ENCODE data around the gene LRRC74A. TPM values are rescaled to one million over a fixed set of nuclear protein-coding genes. Genes with fewer than 3 reads are reported as not detected.

The LRRC74A gene
- total and polyA plus RNA-seq, 2 experiments from 2014 or later, result not detected

- Histone ChIP-seq H2AFZ (peak overlapping the region; percentile 96), H3F3A (replicated peaks; ENCODE audit: low read depth) (no peaks in the 10 kb centered on the region), H3K27me3 (ENCODE audit: insufficient read depth) (no peaks in the 10 kb centered on the region), H3K79me2 (replicated peaks; ENCODE audit: insufficient read depth) (no peaks in the 10 kb centered on the region), H3K4me1 (ENCODE audit: insufficient read depth) (peaks cover 20% of the 10 kb centered on the region), H3K27ac (ENCODE audit: low read depth) (no peak overlapping the region), H3K36me3 (ENCODE audit: insufficient read depth) (no peaks in the 10 kb centered on the region), H4K20me1 (replicated peaks; ENCODE audit: insufficient read depth) (no peaks in the 10 kb centered on the region), H3K4me3 (no peak overlapping the region), H3K9me2 (ENCODE audit: insufficient read depth) (peaks cover 4% of the 10 kb centered on the region; the same call in 1 of the 2 replicates), H3K4me2 (no peak overlapping the region)
- ATAC-seq (peak; percentile 23; the same call in 1 of the 3 replicates), DNase-seq (ENCODE audit: low spot score) (no peak)
- Mint-ChIP-seq H3K4me3 (no peak overlapping the region), H3K9me3 (no peaks in the 10 kb centered on the region), H3K4me1 (peaks cover 26% of the 10 kb centered on the region), H3K27ac (no peak overlapping the region), H3K36me3 (ENCODE audit: low read depth) (no peaks in the 10 kb centered on the region), H3K27me3 (ENCODE audit: insufficient read depth, low read depth, poor library complexity) (peaks cover 7% of the 10 kb centered on the region)
- TF ChIP-seq, protein P1, sequence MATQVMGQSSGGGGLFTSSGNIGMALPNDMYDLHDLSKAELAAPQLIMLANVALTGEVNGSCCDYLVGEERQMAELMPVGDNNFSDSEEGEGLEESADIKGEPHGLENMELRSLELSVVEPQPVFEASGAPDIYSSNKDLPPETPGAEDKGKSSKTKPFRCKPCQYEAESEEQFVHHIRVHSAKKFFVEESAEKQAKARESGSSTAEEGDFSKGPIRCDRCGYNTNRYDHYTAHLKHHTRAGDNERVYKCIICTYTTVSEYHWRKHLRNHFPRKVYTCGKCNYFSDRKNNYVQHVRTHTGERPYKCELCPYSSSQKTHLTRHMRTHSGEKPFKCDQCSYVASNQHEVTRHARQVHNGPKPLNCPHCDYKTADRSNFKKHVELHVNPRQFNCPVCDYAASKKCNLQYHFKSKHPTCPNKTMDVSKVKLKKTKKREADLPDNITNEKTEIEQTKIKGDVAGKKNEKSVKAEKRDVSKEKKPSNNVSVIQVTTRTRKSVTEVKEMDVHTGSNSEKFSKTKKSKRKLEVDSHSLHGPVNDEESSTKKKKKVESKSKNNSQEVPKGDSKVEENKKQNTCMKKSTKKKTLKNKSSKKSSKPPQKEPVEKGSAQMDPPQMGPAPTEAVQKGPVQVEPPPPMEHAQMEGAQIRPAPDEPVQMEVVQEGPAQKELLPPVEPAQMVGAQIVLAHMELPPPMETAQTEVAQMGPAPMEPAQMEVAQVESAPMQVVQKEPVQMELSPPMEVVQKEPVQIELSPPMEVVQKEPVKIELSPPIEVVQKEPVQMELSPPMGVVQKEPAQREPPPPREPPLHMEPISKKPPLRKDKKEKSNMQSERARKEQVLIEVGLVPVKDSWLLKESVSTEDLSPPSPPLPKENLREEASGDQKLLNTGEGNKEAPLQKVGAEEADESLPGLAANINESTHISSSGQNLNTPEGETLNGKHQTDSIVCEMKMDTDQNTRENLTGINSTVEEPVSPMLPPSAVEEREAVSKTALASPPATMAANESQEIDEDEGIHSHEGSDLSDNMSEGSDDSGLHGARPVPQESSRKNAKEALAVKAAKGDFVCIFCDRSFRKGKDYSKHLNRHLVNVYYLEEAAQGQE (IDR thresholded peaks at IDR 0.05; ENCODE audit: unreplicated experiment), result no peak
- TF ChIP-seq ZNF462 (CRISPR knock-in tag; IDR thresholded peaks at IDR 0.05), result no peak
- no peak for TF ChIP-seq CTCF (conservative IDR thresholded peaks at IDR 0.05; ENCODE audit: low read depth in 2 of 2)
- no peak for TF ChIP-seq JUNB (IDR thresholded peaks at IDR 0.05; ENCODE audit: unreplicated experiment)
- no peak for TF ChIP-seq ZNF331 (CRISPR knock-in tag; IDR thresholded peaks at IDR 0.05; ENCODE audit: low read depth)
- no peak for TF ChIP-seq EZH2 (IDR thresholded peaks at IDR 0.05; ENCODE audit: low read depth, unreplicated experiment)
- TF ChIP-seq, protein P2, sequence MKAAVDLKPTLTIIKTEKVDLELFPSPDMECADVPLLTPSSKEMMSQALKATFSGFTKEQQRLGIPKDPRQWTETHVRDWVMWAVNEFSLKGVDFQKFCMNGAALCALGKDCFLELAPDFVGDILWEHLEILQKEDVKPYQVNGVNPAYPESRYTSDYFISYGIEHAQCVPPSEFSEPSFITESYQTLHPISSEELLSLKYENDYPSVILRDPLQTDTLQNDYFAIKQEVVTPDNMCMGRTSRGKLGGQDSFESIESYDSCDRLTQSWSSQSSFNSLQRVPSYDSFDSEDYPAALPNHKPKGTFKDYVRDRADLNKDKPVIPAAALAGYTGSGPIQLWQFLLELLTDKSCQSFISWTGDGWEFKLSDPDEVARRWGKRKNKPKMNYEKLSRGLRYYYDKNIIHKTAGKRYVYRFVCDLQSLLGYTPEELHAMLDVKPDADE (IDR thresholded peaks at IDR 0.05), result no peak
- no peak for TF ChIP-seq STAT1 (IDR thresholded peaks at IDR 0.05; ENCODE audit: unreplicated experiment)
- TF ChIP-seq EZH2phosphoT487 (IDR thresholded peaks at IDR 0.05; ENCODE audit: unreplicated experiment), result no peak
- no peak for TF ChIP-seq ZNF114 (CRISPR knock-in tag; IDR thresholded peaks at IDR 0.05)
- no peak for TF ChIP-seq CREB1 (CRISPR knock-in tag; IDR thresholded peaks at IDR 0.05; ENCODE audit: low read depth)
- no peak for TF ChIP-seq POLR2AphosphoS5 (IDR thresholded peaks at IDR 0.05; ENCODE audit: low read depth)
- TF ChIP-seq NANOG (IDR thresholded peaks at IDR 0.05; ENCODE audit: borderline replicate concordance), result no peak
Measured at GRCh38 chr14:76829650-76830421, 3.6 kb downstream of the LRRC74A start.
